NCI-H446 treated with DMSO at 0.1 percent for 48 hours (cell line): ENCODE results near the gene TRERF1.

ENCODE experiments used
- DNase-seq: peaks from one replicate; lab custom pipeline; 2025; lab: John Stamatoyannopoulos, UW

TRERF1 gene

GRCh38 chr6:42393339-42393738 lies 58.4 kb downstream of the TRERF1 start:
- DNase-seq = no peak

DNA sequence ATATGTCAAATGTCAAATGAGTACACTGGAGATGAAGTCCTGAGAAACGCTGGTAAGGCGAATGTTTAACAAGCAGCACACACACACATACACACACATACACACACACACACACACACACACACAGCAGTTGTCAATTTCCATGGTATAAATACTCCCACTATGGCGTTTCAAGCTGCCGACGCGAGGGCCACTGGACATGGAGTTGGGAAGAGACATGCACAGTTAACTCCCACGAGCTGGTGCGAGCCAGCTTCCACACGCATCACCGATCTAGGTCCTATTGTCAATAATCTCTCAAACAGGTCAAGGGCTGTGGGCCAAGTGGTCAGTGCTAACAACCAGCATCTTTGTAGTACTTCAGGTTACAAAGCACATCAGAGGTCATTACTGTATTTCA lies 58.9 kb downstream of the TRERF1 start:
- DNase-seq = no peak

DNA sequence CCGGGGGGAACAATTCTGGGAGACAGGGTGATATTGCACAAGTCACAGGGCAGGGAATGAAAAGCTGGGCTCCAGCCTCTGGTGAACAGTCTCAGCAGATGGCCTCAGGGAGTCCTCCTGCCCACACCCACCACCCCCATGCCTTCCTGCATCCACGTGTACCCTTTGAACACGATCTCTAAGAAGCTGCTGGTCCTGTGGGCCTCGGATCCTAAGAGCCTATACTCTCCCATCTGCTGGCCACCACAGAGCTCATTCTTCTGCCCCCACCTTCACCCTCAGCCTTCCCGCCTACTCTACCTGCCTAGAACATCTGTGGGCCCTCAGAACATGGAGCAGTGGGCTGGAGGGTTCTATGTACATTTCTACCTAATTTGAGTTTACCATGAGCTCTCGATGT lies 60.3 kb downstream of the TRERF1 start:
- DNase-seq = no peak

GRCh38 chr6:42390228-42390934 lies 61.3 kb downstream of the TRERF1 start:
- DNase-seq = no peak

DNA sequence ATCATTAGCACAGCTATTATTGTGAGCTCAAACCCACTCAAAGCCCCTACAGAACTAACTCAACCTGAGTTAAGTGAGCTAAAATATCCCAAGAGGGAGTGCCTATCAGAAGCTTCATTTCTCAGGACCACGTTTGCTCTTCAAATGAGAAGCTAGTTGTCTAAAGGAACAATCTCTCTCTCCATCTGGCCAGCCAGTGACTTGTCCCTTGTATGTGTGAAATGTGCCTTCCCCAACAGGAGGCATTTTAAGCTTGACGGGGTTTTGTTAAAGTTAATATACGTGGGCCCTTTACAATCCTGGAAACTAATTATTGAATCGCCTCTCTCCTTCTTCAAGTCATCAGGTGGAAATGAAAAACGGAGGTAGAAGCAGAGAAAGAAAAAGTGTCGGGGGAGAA lies 62.0 kb downstream of the TRERF1 start:
- no peak for DNase-seq

DNA sequence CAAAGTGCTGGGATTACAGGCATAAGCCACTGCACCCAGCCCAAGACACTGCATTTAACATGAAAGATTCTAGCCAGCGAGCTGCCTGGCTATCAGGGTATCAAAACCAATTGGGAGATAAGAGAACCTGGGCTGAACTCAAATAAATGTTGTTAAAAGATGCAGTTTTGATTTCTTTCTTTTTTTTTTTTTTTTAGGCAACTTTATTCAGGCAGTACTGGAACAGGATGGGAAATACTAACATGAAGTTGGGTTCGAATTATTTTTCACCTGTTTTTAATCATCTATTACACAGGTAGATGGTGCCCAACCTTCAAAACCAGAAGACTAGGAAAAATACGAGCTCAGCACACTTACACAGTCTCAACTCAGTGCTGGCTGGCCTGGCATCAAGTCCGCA lies 63.7 kb downstream of the TRERF1 start:
- no peak for DNase-seq

- DNase-seq = no peak
Measured at GRCh38 chr6:42387336-42387735, 64.4 kb downstream of the TRERF1 start.

GRCh38 chr6:42385339-42385738 lies 66.4 kb downstream of the TRERF1 start:
- DNase-seq = no peak

- no peak for DNase-seq
Measured at GRCh38 chr6:42383421-42384205, 68.1 kb downstream of the TRERF1 start.

GRCh38 chr6:42381850-42382249 lies 69.9 kb downstream of the TRERF1 start:
- no peak for DNase-seq

- no peak for DNase-seq
Measured at GRCh38 chr6:42380228-42380979, 71.3 kb downstream of the TRERF1 start.

- no peak for DNase-seq
Measured at GRCh38 chr6:42378536-42378935, 73.2 kb downstream of the TRERF1 start.

DNA sequence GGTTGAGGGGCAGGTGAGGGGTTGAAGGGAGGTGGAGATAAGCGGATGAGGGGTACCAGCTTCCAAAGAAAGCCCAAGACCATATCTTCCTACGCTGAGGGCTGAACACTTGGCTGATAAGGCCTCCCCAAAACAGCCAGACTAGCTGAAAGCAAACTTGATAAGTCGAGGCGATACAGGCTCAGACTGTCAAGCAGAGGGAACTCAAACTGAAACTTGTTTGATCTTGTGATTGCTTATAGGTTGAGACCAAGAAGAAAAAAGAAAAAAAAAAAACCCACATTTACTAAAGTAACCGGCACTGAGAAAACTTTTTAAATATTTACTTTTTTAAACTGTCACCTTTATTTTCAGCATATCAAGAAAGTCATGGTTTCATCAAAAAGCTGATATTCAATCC lies 73.6 kb downstream of the TRERF1 start:
- no peak for DNase-seq

- DNase-seq = peak; percentile 31
Measured at GRCh38 chr6:42375007-42375635, 76.6 kb downstream of the TRERF1 start.

GRCh38 chr6:42374018-42374669 lies 77.6 kb downstream of the TRERF1 start:
- DNase-seq = no peak

DNA sequence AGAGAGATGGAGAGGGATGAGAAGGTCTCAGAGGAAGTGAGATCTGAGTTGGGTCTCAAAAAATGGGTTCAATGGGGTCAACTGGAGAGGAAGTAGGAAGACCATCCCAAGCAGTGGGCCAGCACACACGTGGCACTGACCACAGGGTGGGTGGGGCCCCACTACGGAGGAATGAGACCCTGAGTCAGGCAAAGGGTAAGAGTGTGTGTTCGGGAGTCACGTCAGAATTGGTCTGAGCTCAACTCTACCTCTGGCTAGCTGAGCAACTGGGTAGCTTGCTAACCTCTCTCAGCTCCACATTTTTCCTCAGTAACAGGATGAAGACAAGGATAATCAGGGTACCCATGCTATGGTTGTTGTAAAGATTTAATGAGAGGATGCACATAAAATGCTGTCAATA lies 79.0 kb downstream of the TRERF1 start:
- no peak for DNase-seq

DNA sequence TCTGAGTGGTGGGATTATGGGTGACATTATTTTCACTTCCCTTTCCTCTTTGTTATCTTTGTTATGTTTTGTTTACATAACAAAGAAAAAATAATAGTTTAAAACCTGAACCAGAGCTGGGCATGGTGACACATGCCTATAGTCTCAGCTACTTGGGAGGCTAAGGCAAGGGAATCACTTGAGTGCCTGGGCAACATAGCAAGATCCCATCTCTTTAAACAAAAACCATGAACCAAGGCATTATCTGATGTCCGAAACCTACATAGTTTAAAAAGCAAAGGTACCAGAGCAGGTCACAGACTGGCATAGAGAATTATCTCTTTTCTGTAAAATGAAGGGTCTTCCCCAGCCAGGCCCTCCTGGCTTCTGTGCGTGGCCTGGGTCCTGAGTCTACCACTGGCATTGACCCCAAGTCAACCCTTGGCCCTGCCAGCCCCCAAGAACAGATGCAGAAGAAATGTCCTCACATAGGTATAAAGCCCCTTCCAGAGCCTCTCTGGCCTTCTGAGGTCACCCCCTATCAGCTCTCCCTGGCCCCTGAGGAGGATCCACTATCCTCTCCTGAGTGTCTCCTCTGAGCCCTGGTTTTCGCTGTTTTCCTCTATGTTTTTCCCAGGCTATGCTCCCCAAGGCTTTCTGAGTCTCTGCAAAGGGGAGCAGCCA lies 81.3 kb downstream of the TRERF1 start:
- DNase-seq = no peak

- no peak for DNase-seq
Measured at GRCh38 chr6:42369568-42369967, 82.2 kb downstream of the TRERF1 start.

GRCh38 chr6:42368181-42368580 lies 83.5 kb downstream of the TRERF1 start:
- no peak for DNase-seq

- DNase-seq = no peak
Measured at GRCh38 chr6:42367353-42368011, 84.2 kb downstream of the TRERF1 start.

DNA sequence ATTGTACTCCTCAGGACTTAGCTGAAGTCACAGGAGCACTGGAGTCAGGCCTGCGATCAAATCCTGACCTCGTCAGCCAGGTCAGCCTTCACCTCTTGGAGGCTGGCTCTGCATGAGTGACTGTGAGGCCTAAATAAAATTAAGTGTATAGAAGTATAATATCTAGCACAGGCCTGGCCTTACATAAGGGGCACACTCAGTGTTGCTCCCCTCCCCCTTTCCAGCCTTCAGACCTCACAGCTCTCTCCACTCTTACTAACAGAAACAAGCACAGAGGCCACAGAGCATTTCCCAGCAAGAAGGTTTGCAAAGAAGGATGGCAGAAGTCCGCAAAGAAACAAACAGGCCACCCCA lies 84.8 kb downstream of the TRERF1 start:
- DNase-seq = no peak
